ENCODE results near the gene MAD1L1.
"Not testable (repeated sequence)": the region's sequence is repeated elsewhere in the genome, so short reads cannot be mapped to it uniquely, and the experiment has no call there.

Gene MAD1L1

GRCh38 chr7:1931256-1931950 is 301.3 kb downstream of the MAD1L1 start:
- H3K4me3 ChIP-seq (ENCODE audit: low read depth, low read length) = no peak overlapping the region
- no peak for TF ChIP-seq CTCF (IDR thresholded peaks at IDR 0.05; ENCODE audit: borderline replicate concordance, insufficient read depth, low read depth, low read length)

GRCh38 chr7:1930381-1931065 is 302.2 kb downstream of the MAD1L1 start:
- TF ChIP-seq CTCF (IDR thresholded peaks at IDR 0.05; ENCODE audit: borderline replicate concordance, insufficient read depth, low read depth, low read length) = no peak
- H3K4me3 ChIP-seq (ENCODE audit: low read depth, low read length) = no peak overlapping the region

- H3K4me3 ChIP-seq (ENCODE audit: low read depth, low read length) = not testable (repeated sequence)
Observed at GRCh38 chr7:1929349-1929925, 303.3 kb downstream of the MAD1L1 start.

GRCh38 chr7:1928645-1929348 is 303.9 kb downstream of the MAD1L1 start:
- H3K4me3 ChIP-seq (ENCODE audit: low read depth, low read length) = no peak overlapping the region
- no peak for TF ChIP-seq CTCF (IDR thresholded peaks at IDR 0.05; ENCODE audit: borderline replicate concordance, insufficient read depth, low read depth, low read length)

DNA sequence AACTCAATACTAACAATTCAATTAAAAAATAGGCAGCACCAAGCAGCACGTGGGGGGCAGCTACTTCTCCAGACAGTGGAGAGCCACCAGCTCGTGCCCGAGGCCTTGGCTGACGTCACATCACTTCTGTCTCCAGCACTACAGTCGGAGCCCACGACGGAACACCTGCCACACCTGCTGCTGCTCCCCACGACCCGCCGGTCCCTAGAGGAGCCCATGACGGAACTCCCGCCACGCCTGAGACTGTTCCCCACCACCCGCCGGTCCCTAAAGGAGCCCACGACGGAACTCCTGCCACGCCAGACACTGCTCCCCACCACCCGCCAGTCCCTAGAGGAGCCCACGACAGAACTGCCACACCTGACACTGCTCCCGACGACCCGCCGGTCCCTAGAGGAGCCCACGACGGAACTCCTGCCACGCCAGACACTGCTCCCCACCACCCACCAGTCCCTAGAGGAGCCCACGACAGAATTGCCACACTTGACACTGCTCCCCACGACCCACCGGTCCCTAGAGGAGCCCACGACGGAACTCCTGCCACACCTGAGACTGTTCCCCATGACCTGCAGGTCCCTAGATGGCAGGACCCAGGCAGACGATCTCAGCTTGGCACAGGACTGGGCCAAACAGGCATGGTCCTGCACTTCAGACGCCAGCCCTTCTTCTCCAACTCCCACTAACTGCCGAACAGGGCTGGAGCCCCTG is 304.7 kb downstream of the MAD1L1 start:
- H3K4me3 ChIP-seq (ENCODE audit: low read depth, low read length) = no peak overlapping the region
- no peak for TF ChIP-seq CTCF (IDR thresholded peaks at IDR 0.05; ENCODE audit: borderline replicate concordance, insufficient read depth, low read depth, low read length)

- H3K4me3 ChIP-seq (ENCODE audit: low read depth, low read length) = no peak overlapping the region
- TF ChIP-seq CTCF (IDR thresholded peaks at IDR 0.05; ENCODE audit: borderline replicate concordance, insufficient read depth, low read depth, low read length) = no peak
Observed at GRCh38 chr7:1926908-1927306, 305.8 kb downstream of the MAD1L1 start.
